Measurements from ENCODE around the gene ATP8A2. TPM values are rescaled to one million over a fixed set of nuclear protein-coding genes. Genes with fewer than 3 reads are reported as not detected.
"Not testable (repeated sequence)": the region's sequence is repeated elsewhere in the genome, so short reads cannot be mapped to it uniquely, and the experiment has no call there.

ATP8A2 gene
- total RNA-seq, 1 donor from 2014 or later: 3.4 TPM

GRCh38 chr13:25784119-25784518, 412.3 kb downstream of the ATP8A2 start:
- Mint-ChIP-seq H3K36me3 (ENCODE audit: low read depth) (no peaks in the 10 kb centered on the region), H3K9me3 (peaks cover under 1% of the 10 kb centered on the region), H3K4me3 (no peak overlapping the region), H3K4me1 (peaks cover 6% of the 10 kb centered on the region), H3K27ac (ENCODE audit: unreplicated experiment) (no peak overlapping the region), H3K27me3 (ENCODE audit: low read depth) (no peaks in the 10 kb centered on the region)
- DNase-seq (ENCODE audit: low read depth, low spot score): no peak
- no peak for TF ChIP-seq CTCF (conservative IDR thresholded peaks at IDR 0.05)

DNA sequence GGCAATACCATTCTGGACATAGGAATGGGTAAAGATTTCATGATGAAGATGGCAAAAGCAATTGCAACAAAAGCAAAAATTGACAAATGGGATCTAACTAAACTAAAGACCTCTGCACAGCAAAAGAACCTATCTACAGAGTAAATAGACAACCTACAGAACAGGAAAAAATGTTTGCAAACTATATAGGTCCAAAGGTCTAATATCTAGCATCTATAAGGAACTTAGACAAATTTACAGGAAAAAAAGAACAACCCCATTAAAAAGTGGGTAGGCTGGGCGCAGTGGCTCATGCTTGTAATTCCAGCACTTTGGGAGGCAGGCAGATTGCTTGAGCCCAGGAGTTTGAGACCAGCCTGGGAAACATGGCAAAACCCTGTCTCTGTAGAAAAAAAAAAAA, 418.4 kb downstream of the ATP8A2 start:
- H3K27me3 Mint-ChIP-seq (ENCODE audit: low read depth); H3K9me3 Mint-ChIP-seq: not testable (repeated sequence)

GRCh38 chr13:25795277-25795676, 423.5 kb downstream of the ATP8A2 start:
- H3K9me3 Mint-ChIP-seq: peaks cover 2% of the 10 kb centered on the region
- H3K27me3 Mint-ChIP-seq (ENCODE audit: low read depth): no peaks in the 10 kb centered on the region
- H3K36me3 Mint-ChIP-seq (ENCODE audit: low read depth): no peaks in the 10 kb centered on the region
- no peak for TF ChIP-seq CTCF (conservative IDR thresholded peaks at IDR 0.05)
- H3K27ac Mint-ChIP-seq (ENCODE audit: unreplicated experiment): no peak overlapping the region
- no peak for DNase-seq (ENCODE audit: low read depth, low spot score)
- no peak overlapping the region for H3K4me3 Mint-ChIP-seq
- no peaks in the 10 kb centered on the region for H3K4me1 Mint-ChIP-seq

More for the DNA sequence above, 418.4 kb downstream of the ATP8A2 start:
- not testable (repeated sequence) for H3K4me1 Mint-ChIP-seq; H3K4me3 Mint-ChIP-seq; H3K36me3 Mint-ChIP-seq (ENCODE audit: low read depth); DNase-seq (ENCODE audit: low read depth, low spot score); H3K27ac Mint-ChIP-seq (ENCODE audit: unreplicated experiment)

DNA sequence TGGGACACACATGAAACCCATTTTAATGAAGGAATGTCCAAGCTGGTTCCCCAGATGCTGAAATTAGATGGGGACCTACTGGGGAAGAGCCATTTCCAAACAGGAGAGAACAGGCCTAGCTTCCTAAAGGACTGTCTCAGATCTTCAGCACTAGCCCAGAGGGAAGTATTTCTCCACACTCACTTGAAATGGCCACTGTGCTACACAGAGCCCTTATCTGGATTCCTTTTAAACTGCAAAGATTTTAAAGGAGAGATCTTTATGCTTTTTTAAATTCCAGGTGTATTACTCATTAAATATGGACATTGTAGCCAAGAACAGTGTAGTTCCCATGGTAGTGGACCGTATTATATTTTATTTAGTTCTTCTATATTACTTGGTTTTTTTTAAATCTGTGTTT, 424.7 kb downstream of the ATP8A2 start:
- TF ChIP-seq CTCF (conservative IDR thresholded peaks at IDR 0.05): no peak
- Mint-ChIP-seq H3K4me1 (no peaks in the 10 kb centered on the region), H3K27me3 (ENCODE audit: low read depth) (no peaks in the 10 kb centered on the region), H3K9me3 (peaks cover 2% of the 10 kb centered on the region), H3K36me3 (ENCODE audit: low read depth) (no peaks in the 10 kb centered on the region), H3K4me3 (no peak overlapping the region), H3K27ac (ENCODE audit: unreplicated experiment) (no peak overlapping the region)
- DNase-seq (ENCODE audit: low read depth, low spot score): no peak

GRCh38 chr13:25798998-25799397, 427.2 kb downstream of the ATP8A2 start:
- no peak overlapping the region for H3K27ac Mint-ChIP-seq (ENCODE audit: unreplicated experiment)
- no peak for DNase-seq (ENCODE audit: low read depth, low spot score)
- no peak overlapping the region for H3K4me3 Mint-ChIP-seq
- no peaks in the 10 kb centered on the region for H3K36me3 Mint-ChIP-seq (ENCODE audit: low read depth)
- H3K9me3 Mint-ChIP-seq: peaks cover 2% of the 10 kb centered on the region
- no peaks in the 10 kb centered on the region for H3K27me3 Mint-ChIP-seq (ENCODE audit: low read depth)
- TF ChIP-seq CTCF (conservative IDR thresholded peaks at IDR 0.05): no peak
- peaks cover 4% of the 10 kb centered on the region for H3K4me1 Mint-ChIP-seq

DNA sequence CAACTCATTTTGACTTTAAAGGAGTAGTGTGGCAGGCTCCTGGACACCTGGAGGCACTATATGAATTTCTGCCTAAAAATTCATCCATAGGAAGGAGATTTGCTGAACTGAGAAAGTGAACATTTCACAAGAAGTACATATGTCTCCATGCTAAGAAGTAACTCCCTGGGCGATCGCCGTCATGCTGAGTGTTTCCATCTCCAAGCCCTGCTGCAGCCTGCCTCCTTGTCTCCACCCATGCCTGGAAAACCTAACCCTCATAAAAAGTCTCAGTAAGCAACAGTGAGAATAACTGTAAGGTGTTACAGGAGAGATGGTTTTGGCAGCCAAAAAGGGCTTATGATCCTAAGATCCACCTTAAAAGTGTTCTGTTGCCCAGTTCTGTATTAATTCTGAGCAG, 428.7 kb downstream of the ATP8A2 start:
- H3K27ac Mint-ChIP-seq (ENCODE audit: unreplicated experiment): no peak overlapping the region

More for the DNA sequence above, 428.7 kb downstream of the ATP8A2 start:
- Mint-ChIP-seq H3K27me3 (ENCODE audit: low read depth) (no peaks in the 10 kb centered on the region), H3K4me3 (no peak overlapping the region), H3K9me3 (no peaks in the 10 kb centered on the region), H3K36me3 (ENCODE audit: low read depth) (no peaks in the 10 kb centered on the region), H3K4me1 (peaks cover 6% of the 10 kb centered on the region)
- TF ChIP-seq CTCF (conservative IDR thresholded peaks at IDR 0.05): no peak
- no peak for DNase-seq (ENCODE audit: low read depth, low spot score)
